Neural crest cell (in vitro differentiated cells): ENCODE data around the gene CDK14. TPM values are rescaled to one million over a fixed set of nuclear protein-coding genes. Genes with fewer than 3 reads are reported as not detected.

Experiments
- DNase-seq: peaks from one replicate; pipeline ENCODE4 v3.0.0; 2021; ENCODE audit warnings: low read depth, mixed read lengths, low spot score
- H3K27ac Mint-ChIP-seq: one replicate; pipeline ENCODE4 v1.8.0; 2021; ENCODE audit warnings: mild to moderate bottlenecking, mixed read lengths; ENCODE audit not compliant: unreplicated experiment
- H3K27me3 Mint-ChIP-seq: 2 replicates; pipeline ENCODE4 v1.8.0; 2021; ENCODE audit warnings: low read depth, mild to moderate bottlenecking, mixed read lengths
- H3K36me3 Mint-ChIP-seq: 2 replicates; pipeline ENCODE4 v1.8.0; 2021; ENCODE audit warnings: low read depth, mild to moderate bottlenecking, mixed read lengths
- H3K4me1 Mint-ChIP-seq: 2 replicates; pipeline ENCODE4 v1.8.0; 2021; ENCODE audit warnings: mixed read lengths
- H3K4me3 Mint-ChIP-seq: one replicate; pipeline ENCODE4 v1.8.0; 2021; ENCODE audit warnings: mild to moderate bottlenecking, mixed read lengths
- H3K9me3 Mint-ChIP-seq: 2 replicates; pipeline ENCODE4 v1.8.0; 2021; ENCODE audit warnings: mixed read lengths
- total RNA-seq: library from RNA; stranded (reverse); gene quantifications from 2 replicates; pipeline ENCODE4 v1.2.1, GENCODE V29; 2021
- TF ChIP-seq, protein P1 (sequence below): fragments of 200-600 bp; sonication (generic); conservative IDR thresholded peaks from 2 replicates; pipeline ENCODE4 v1.5.0; 2021; ENCODE audit warnings: antibody characterized with exemption, mild to moderate bottlenecking

The CDK14 gene
- total RNA-seq, 1 donor from 2014 or later: 49.6 TPM

DNA sequence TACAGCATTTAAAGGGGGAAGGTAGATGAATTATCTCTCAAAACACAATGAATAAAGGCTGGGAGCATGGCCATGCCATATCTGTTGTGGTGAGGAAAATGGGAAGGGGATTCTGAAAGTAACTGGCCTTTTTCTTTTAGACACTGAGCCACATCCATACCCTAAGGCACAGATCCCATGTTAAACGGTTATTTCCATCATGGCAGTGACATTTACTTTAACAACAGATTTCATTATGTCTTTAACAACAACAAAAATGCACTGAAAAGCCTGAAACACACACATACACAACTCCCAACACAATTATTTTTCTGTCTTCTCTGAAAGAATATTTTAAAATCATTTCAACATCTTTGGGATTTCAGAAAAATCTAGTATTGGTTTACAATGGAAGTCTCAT lies 492.0 kb downstream of the CDK14 start:
- DNase-seq: no peak
- H3K36me3 Mint-ChIP-seq: no peaks in the 10 kb centered on the region
- no peaks in the 10 kb centered on the region for H3K27me3 Mint-ChIP-seq
- H3K9me3 Mint-ChIP-seq: no peaks in the 10 kb centered on the region
- H3K4me1 Mint-ChIP-seq: peaks cover 5% of the 10 kb centered on the region
- H3K4me3 Mint-ChIP-seq: no peak overlapping the region
- H3K27ac Mint-ChIP-seq: no peak overlapping the region
- TF ChIP-seq, protein P1, sequence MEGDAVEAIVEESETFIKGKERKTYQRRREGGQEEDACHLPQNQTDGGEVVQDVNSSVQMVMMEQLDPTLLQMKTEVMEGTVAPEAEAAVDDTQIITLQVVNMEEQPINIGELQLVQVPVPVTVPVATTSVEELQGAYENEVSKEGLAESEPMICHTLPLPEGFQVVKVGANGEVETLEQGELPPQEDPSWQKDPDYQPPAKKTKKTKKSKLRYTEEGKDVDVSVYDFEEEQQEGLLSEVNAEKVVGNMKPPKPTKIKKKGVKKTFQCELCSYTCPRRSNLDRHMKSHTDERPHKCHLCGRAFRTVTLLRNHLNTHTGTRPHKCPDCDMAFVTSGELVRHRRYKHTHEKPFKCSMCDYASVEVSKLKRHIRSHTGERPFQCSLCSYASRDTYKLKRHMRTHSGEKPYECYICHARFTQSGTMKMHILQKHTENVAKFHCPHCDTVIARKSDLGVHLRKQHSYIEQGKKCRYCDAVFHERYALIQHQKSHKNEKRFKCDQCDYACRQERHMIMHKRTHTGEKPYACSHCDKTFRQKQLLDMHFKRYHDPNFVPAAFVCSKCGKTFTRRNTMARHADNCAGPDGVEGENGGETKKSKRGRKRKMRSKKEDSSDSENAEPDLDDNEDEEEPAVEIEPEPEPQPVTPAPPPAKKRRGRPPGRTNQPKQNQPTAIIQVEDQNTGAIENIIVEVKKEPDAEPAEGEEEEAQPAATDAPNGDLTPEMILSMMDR: no peak

DNA sequence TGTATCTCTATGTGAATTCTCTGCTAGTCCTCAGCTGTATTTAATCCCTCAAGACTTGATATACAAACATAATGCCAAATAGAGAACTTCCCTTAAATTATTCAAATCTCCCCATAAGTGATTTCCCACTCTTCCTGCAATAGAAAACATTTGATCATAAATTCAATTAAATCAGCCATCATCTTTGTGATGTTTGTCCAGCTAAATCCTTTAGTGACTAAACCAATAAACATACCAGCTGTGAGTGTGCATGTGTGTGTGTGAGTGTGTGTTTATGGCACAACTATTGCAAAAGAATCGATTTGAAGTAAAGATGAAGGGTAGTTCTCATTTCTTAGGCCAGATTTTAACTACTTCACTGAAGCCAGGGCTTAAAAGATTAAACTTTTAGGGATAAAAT lies 492.6 kb downstream of the CDK14 start:
- H3K9me3 Mint-ChIP-seq: no peaks in the 10 kb centered on the region
- TF ChIP-seq, protein P1: no peak

DNA sequence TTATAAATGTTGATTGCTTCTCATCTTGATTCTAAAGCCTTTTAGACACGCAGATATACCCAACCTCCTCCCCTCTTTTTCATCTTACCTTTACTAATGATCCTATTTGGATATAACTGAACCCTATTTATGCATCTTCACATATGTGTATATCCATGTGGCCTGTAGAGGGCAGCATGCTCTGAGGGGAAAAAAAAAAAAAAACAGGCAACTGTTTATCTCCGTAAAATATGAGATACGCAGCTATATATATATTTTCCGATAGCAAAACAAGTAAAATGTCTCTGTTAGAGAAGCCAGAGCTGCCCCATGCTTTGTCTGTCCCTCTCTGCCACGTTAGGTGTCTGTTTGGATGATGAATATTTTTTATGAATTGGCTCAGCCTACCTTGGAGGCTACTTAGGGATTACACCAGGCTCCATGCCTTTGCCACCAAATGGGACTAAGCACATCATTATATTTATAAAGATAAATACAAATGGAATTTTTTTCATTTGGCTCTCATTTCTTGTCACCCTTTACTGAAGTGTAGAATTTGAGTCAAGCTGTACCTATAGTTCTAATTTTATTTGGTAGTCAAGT lies 493.4 kb downstream of the CDK14 start:
- peak; percentile 8 for DNase-seq
- TF ChIP-seq, protein P1: peak; percentile 91
- H3K27ac Mint-ChIP-seq: no peak overlapping the region
- H3K4me3 Mint-ChIP-seq: no peak overlapping the region
- peaks cover 5% of the 10 kb centered on the region for H3K4me1 Mint-ChIP-seq
- no peaks in the 10 kb centered on the region for H3K36me3 Mint-ChIP-seq
- H3K9me3 Mint-ChIP-seq: no peaks in the 10 kb centered on the region
- H3K27me3 Mint-ChIP-seq: no peaks in the 10 kb centered on the region

More for the DNA sequence above, 492.6 kb downstream of the CDK14 start:
- H3K36me3 Mint-ChIP-seq: no peaks in the 10 kb centered on the region
- H3K4me1 Mint-ChIP-seq: peaks cover 5% of the 10 kb centered on the region
- no peak overlapping the region for H3K4me3 Mint-ChIP-seq
- no peak for DNase-seq
- no peaks in the 10 kb centered on the region for H3K27me3 Mint-ChIP-seq
- H3K27ac Mint-ChIP-seq: no peak overlapping the region

DNA sequence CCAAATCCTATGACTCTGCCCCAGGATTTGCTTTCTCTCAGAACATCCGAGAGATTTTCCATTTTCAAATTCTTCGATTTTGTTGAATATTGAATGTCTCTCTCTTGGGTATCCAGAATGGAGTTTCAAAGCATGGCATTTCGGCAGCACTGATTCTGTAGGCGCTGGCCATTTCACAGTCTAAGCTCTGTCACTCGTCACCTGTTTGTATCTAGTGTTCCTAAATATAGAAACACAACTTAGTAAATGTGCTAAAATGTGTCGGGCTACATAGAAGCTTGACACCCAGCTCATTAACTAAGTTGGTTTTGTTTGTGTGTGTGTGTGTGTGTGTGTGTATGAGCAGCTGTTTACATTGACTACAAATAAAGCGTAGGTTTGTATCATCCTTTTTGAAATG lies 494.6 kb downstream of the CDK14 start:
- no peak overlapping the region for H3K27ac Mint-ChIP-seq
- H3K4me3 Mint-ChIP-seq: no peak overlapping the region
- H3K36me3 Mint-ChIP-seq: peaks cover 4% of the 10 kb centered on the region

DNA sequence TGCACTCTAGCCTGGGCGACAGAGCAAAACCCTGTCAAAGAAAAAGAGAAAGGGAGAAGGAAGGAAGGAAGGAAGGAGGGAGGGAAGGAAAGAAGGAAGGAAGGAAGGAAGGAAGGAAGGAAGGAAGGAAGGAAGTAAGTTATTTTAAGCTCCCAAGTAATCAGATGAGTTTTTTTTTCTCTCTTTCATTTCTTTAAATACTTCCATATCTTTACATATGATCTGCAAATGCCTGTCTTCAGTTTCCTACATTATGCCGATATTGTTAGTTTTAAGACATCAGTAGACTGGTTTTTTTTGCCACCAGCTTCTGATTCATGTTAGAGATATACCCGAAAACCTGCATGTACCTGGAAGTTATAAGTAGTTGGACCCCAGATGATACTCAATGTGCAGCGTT lies 495.5 kb downstream of the CDK14 start:
- Mint-ChIP-seq H3K4me3 (no peak overlapping the region), H3K36me3 (peaks cover 4% of the 10 kb centered on the region), H3K27ac (no peak overlapping the region), H3K4me1 (no peaks in the 10 kb centered on the region), H3K27me3 (no peaks in the 10 kb centered on the region), H3K9me3 (peaks cover 4% of the 10 kb centered on the region)
- TF ChIP-seq, protein P1: no peak
- DNase-seq: no peak

More for the DNA sequence above, 494.6 kb downstream of the CDK14 start:
- TF ChIP-seq, protein P1: no peak
- Mint-ChIP-seq H3K9me3 (peaks cover 4% of the 10 kb centered on the region), H3K27me3 (no peaks in the 10 kb centered on the region), H3K4me1 (peaks cover 5% of the 10 kb centered on the region)
- no peak for DNase-seq
